NT2/D1 (cell line): ENCODE measurements around the gene SUSD2.

ENCODE experiments used
- DNase-seq: peaks from one replicate; pipeline ENCODE4 v3.0.0-alpha.2; 2011; ENCODE audit warnings: low read depth, low spot score
- H3K27me3 ChIP-seq: 2 replicates; pipeline ENCODE4 v1.6.0; 2011; ENCODE audit warnings: mild to moderate bottlenecking; ENCODE audit not compliant: insufficient read length, insufficient read depth
- H3K36me3 ChIP-seq: 2 replicates; pipeline ENCODE4 v1.6.1; 2011; ENCODE audit warnings: mild to moderate bottlenecking, low read length, mixed read lengths; ENCODE audit not compliant: insufficient read depth, insufficient read length
- H3K4me1 ChIP-seq: 2 replicates; pipeline ENCODE4 v1.5.1; 2011; ENCODE audit not compliant: insufficient read depth, insufficient read length
- H3K4me3 ChIP-seq: 2 replicates; pipeline ENCODE4 v1.5.1; 2011; ENCODE audit warnings: low read depth; ENCODE audit not compliant: insufficient read length
- H3K9ac ChIP-seq: 2 replicates; pipeline ENCODE4 v1.6.0; 2011; ENCODE audit warnings: low read depth; ENCODE audit not compliant: insufficient read length
- H3K9me3 ChIP-seq: 2 replicates; pipeline ENCODE4 v1.5.1; 2011; ENCODE audit warnings: mild to moderate bottlenecking, low read length; ENCODE audit not compliant: insufficient read depth
- SUZ12 ChIP-seq: IDR thresholded peaks from 2 replicates; pipeline ENCODE4 v1.6.1; 2011; ENCODE audit not compliant: insufficient read length, insufficient read depth; ENCODE audit errors: extremely low read depth
- YY1 ChIP-seq: IDR thresholded peaks from 2 replicates; pipeline ENCODE4 v1.6.1; 2011; ENCODE audit not compliant: insufficient read length, insufficient read depth
- ZNF274 ChIP-seq: IDR thresholded peaks from 2 replicates; pipeline ENCODE4 v1.6.1; 2011; ENCODE audit warnings: mild to moderate bottlenecking, low read depth, low read length

Gene SUSD2

GRCh38 chr22:24214467-24215285 lies 33.4 kb downstream of the SUSD2 start:
- no peaks in the 10 kb centered on the region for H3K36me3 ChIP-seq
- H3K9me3 ChIP-seq = no peaks in the 10 kb centered on the region
- H3K27me3 ChIP-seq = no peaks in the 10 kb centered on the region
- no peak for TF ChIP-seq YY1
- TF ChIP-seq SUZ12 = no peak
- no peak for TF ChIP-seq ZNF274
- no peak overlapping the region for H3K9ac ChIP-seq
- no peak for DNase-seq
- H3K4me1 ChIP-seq = peaks cover 2% of the 10 kb centered on the region
- H3K4me3 ChIP-seq = no peak overlapping the region

GRCh38 chr22:24216541-24217209 lies 35.4 kb downstream of the SUSD2 start:
- peaks cover 2% of the 10 kb centered on the region for H3K4me1 ChIP-seq
- H3K4me3 ChIP-seq = no peak overlapping the region
- TF ChIP-seq SUZ12 = no peak
- no peak for TF ChIP-seq YY1
- TF ChIP-seq ZNF274 = no peak
- no peak for DNase-seq
- H3K9me3 ChIP-seq = no peaks in the 10 kb centered on the region
- no peaks in the 10 kb centered on the region for H3K36me3 ChIP-seq
- no peaks in the 10 kb centered on the region for H3K27me3 ChIP-seq
- H3K9ac ChIP-seq = no peak overlapping the region

- no peak overlapping the region for H3K4me3 ChIP-seq
Observed at GRCh38 chr22:24217384-24217783, 36.1 kb downstream of the SUSD2 start.

GRCh38 chr22:24219750-24220149 lies 38.5 kb downstream of the SUSD2 start:
- Histone ChIP-seq H3K9me3 (peaks cover 4% of the 10 kb centered on the region; the same call in 1 of the 2 replicates), H3K36me3 (no peaks in the 10 kb centered on the region), H3K9ac (no peak overlapping the region), H3K4me1 (no peaks in the 10 kb centered on the region), H3K4me3 (no peak overlapping the region), H3K27me3 (no peaks in the 10 kb centered on the region)
- no peak for DNase-seq
- no peak for TF ChIP-seq ZNF274
- no peak for TF ChIP-seq SUZ12
- no peak for TF ChIP-seq YY1

More at GRCh38 chr22:24217384-24217783, 36.1 kb downstream of the SUSD2 start:
- Histone ChIP-seq H3K4me1 (peaks cover 2% of the 10 kb centered on the region), H3K9ac (no peak overlapping the region), H3K9me3 (no peaks in the 10 kb centered on the region), H3K36me3 (no peaks in the 10 kb centered on the region), H3K27me3 (no peaks in the 10 kb centered on the region)
- no peak for DNase-seq
- TF ChIP-seq SUZ12 (no peak), YY1 (no peak), ZNF274 (no peak)

GRCh38 chr22:24224468-24224867 lies 43.2 kb downstream of the SUSD2 start:
- no peak overlapping the region for H3K4me3 ChIP-seq
- H3K9me3 ChIP-seq = peaks cover 8% of the 10 kb centered on the region; the same call in 1 of the 2 replicates
- TF ChIP-seq YY1 (no peak), SUZ12 (no peak), ZNF274 (no peak)
- H3K27me3 ChIP-seq = no peaks in the 10 kb centered on the region
- no peaks in the 10 kb centered on the region for H3K4me1 ChIP-seq
- H3K9ac ChIP-seq = no peak overlapping the region
- no peak for DNase-seq
- H3K36me3 ChIP-seq = no peaks in the 10 kb centered on the region

GRCh38 chr22:24225044-24225601 lies 43.8 kb downstream of the SUSD2 start:
- Histone ChIP-seq H3K4me1 (no peaks in the 10 kb centered on the region), H3K9ac (no peak overlapping the region), H3K9me3 (peaks cover 8% of the 10 kb centered on the region; the same call in 1 of the 2 replicates), H3K36me3 (no peaks in the 10 kb centered on the region), H3K27me3 (no peaks in the 10 kb centered on the region), H3K4me3 (no peak overlapping the region)
- DNase-seq = no peak
- no peak for TF ChIP-seq YY1
- no peak for TF ChIP-seq ZNF274
- no peak for TF ChIP-seq SUZ12

GRCh38 chr22:24225951-24226350 lies 44.7 kb downstream of the SUSD2 start:
- Histone ChIP-seq H3K4me3 (no peak overlapping the region), H3K4me1 (no peaks in the 10 kb centered on the region), H3K9me3 (peaks cover 8% of the 10 kb centered on the region; the same call in 1 of the 2 replicates), H3K36me3 (no peaks in the 10 kb centered on the region), H3K9ac (no peak overlapping the region), H3K27me3 (no peaks in the 10 kb centered on the region)
- DNase-seq = no peak
- no peak for TF ChIP-seq YY1
- no peak for TF ChIP-seq SUZ12
- TF ChIP-seq ZNF274 = no peak
